Measurements from ENCODE around the gene TSPEAR. TPM values are rescaled to one million over a fixed set of nuclear protein-coding genes. Genes with fewer than 3 reads are reported as not detected.
"Not testable (repeated sequence)": the region's sequence is repeated elsewhere in the genome, so short reads cannot be mapped to it uniquely, and the experiment has no call there.

TSPEAR gene
- total RNA-seq, 1 experiment from 2014 or later: 2.1 TPM

DNA sequence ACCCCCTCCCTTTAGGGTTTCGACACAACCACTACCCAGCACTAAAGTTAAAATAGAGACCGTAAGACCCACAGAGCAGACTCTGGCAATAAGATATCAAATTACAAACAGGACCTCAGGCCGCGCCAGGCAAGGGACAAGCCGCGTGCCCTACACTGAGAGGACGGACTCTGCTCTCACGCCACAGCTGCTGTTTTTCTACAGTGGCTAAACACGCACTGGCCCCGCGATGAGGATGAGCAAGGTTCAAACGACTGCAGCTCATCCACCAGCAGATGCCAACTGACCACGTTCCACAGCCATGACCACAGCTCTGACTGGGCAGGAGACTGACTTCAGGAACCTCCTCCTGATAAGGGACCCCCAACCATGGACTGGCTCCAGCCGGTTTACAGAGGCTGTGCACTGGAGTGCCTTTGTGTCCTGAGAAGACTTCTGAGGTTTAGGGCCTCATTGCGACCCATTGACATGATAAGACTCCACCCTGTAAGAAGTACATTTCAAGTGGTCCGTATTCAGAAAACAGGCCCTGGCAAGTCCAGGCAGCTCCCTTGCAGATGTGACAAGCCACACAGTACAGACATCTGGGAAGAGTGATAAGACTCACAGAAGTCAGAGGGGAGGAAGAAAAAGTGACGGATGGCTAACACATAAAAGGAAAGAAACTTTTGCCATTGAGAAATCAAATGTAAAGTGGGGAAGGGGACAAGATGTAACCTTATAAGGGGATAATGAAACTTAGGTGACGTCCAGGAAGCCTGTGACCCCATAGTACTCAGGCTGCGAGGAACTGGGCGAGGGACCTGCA, 117.6 kb downstream of the TSPEAR start:
- ATAC-seq: peak; percentile 31
- peak overlapping the region; percentile 6 for H3K27ac Mint-ChIP-seq
- TF ChIP-seq NFATC4 (CRISPR knock-in tag; IDR thresholded peaks at IDR 0.05) (no peak), TCF7 (CRISPR knock-in tag; IDR thresholded peaks at IDR 0.05; ENCODE audit: low read depth) (no peak), IRF2 (CRISPR knock-in tag; IDR thresholded peaks at IDR 0.05; ENCODE audit: borderline replicate concordance, low read depth) (no peak), KAT7 (CRISPR knock-in tag; IDR thresholded peaks at IDR 0.05; ENCODE audit: borderline replicate concordance) (no peak), CREB1 (CRISPR knock-in tag; IDR thresholded peaks at IDR 0.05) (no peak), SMAD4 (CRISPR knock-in tag; IDR thresholded peaks at IDR 0.05) (no peak), ZNF416 (CRISPR knock-in tag; IDR thresholded peaks at IDR 0.05) (no peak), CREM (CRISPR knock-in tag; IDR thresholded peaks at IDR 0.05) (no peak), TEAD1 (CRISPR knock-in tag; IDR thresholded peaks at IDR 0.05) (no peak), NFYB (CRISPR knock-in tag; conservative IDR thresholded peaks at IDR 0.05; ENCODE audit: low read depth) (no peak), MLX (CRISPR knock-in tag; IDR thresholded peaks at IDR 0.05) (no peak), ZNF396 (CRISPR knock-in tag; IDR thresholded peaks at IDR 0.05; ENCODE audit: borderline replicate concordance) (no peak), MYBL2 (CRISPR knock-in tag; IDR thresholded peaks at IDR 0.05) (no peak)
- TF ChIP-seq, protein P1, sequence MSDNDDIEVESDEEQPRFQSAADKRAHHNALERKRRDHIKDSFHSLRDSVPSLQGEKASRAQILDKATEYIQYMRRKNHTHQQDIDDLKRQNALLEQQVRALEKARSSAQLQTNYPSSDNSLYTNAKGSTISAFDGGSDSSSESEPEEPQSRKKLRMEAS (CRISPR knock-in tag; IDR thresholded peaks at IDR 0.05): no peak
- TF ChIP-seq, protein P2, sequence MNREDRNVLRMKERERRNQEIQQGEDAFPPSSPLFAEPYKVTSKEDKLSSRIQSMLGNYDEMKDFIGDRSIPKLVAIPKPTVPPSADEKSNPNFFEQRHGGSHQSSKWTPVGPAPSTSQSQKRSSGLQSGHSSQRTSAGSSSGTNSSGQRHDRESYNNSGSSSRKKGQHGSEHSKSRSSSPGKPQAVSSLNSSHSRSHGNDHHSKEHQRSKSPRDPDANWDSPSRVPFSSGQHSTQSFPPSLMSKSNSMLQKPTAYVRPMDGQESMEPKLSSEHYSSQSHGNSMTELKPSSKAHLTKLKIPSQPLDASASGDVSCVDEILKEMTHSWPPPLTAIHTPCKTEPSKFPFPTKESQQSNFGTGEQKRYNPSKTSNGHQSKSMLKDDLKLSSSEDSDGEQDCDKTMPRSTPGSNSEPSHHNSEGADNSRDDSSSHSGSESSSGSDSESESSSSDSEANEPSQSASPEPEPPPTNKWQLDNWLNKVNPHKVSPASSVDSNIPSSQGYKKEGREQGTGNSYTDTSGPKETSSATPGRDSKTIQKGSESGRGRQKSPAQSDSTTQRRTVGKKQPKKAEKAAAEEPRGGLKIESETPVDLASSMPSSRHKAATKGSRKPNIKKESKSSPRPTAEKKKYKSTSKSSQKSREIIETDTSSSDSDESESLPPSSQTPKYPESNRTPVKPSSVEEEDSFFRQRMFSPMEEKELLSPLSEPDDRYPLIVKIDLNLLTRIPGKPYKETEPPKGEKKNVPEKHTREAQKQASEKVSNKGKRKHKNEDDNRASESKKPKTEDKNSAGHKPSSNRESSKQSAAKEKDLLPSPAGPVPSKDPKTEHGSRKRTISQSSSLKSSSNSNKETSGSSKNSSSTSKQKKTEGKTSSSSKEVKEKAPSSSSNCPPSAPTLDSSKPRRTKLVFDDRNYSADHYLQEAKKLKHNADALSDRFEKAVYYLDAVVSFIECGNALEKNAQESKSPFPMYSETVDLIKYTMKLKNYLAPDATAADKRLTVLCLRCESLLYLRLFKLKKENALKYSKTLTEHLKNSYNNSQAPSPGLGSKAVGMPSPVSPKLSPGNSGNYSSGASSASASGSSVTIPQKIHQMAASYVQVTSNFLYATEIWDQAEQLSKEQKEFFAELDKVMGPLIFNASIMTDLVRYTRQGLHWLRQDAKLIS (CRISPR knock-in tag; IDR thresholded peaks at IDR 0.05; ENCODE audit: borderline replicate concordance): no peak
- H3K36me3 Mint-ChIP-seq: no peaks in the 10 kb centered on the region
- CTCF ChIA-PET: no interaction called here
- 0 out of 2 replicates have a peak, but pooled peaks cover 3% of the 10 kb centered on the region for H3K9me3 Mint-ChIP-seq
- POLR2A ChIA-PET: interaction anchor here (0.8 kb wide), 1 partner anchor 41 kb away, joined by 4 read pairs; no protein-coding TSS in a partner anchor
- DNase-seq (ENCODE audit: low spot score): no peak
- no peaks in the 10 kb centered on the region; the same call in 1 of the 2 replicates for H3K27me3 Mint-ChIP-seq (ENCODE audit: low read depth)
- H3K4me3 Mint-ChIP-seq: no peak overlapping the region
- peaks cover 41% of the 10 kb centered on the region for H3K4me1 Mint-ChIP-seq

DNA sequence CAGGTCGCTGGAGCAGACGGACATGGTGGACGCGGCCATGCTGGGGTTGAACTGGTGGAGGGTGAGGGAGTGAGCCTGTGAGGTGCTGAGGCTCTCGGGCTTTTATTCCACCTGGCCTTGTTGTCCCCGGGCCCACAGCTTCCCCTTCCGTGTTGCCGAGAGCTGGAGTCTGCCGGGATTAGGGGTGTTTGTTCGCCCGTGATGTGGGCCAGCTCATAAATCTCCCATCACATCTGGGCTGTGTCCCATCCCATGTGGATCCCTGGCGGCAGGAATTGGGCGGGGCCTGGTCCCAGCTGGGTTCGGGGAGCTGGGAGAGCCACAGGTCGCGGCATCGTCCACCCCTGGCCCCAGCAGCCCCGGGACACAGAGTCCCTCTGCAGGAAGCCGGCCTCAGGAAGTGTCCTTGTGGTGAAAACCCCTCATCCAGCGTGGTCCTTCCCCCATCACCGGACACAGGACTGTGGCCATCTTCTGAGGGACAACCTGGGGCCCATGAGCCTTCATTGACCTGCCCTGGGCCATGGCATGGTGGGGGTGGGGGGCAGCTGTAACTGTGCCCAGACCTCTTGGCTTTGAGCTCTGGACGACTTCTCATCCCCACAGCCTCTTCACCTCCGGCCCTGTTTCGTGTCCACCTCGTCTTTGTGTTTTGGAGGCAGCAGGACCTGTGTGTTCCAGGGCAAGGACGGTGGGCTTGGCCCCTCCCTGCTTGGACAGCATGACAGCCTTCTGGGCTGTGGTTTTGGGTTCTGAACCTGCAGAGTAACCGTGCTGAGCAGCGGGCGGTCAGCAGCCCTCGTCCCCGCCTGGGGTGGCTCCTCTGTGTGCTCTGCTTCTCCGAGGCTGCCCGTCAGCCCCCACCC, 118.7 kb downstream of the TSPEAR start, which contains the start of gene KRTAP10-6:
TSS of gene KRTAP10-6 (minus strand) at position 60 of the 866 bp plus-strand sequence. CDS start at position 39, 21 bp downstream.
- CTCF ChIA-PET: interaction anchor here (0.6 to 1.4 kb wide), 5 partner anchors 13 to 108 kb away, joined by 3 to 6 read pairs (median 3); no protein-coding TSS in a partner anchor
- Mint-ChIP-seq H3K27me3 (ENCODE audit: low read depth) (no peaks in the 10 kb centered on the region; the same call in 1 of the 2 replicates), H3K27ac (peak within 1 kb of the TSS; percentile 6; the same call in 1 of the 2 replicates), H3K9me3 (peaks cover 9% of the 10 kb centered on the region; the same call in 1 of the 2 replicates), H3K4me1 (peaks cover 30% of the 10 kb centered on the region), H3K36me3 (no peaks in the 10 kb centered on the region), H3K4me3 (no peak within 1 kb of the TSS)
- 0 out of 2 replicates have a peak, but pooled peaks have one; percentile 29 for TF ChIP-seq ZNF219 (CRISPR knock-in tag; IDR thresholded peaks at IDR 0.05; ENCODE audit: borderline replicate concordance)
- TF ChIP-seq, protein P1 (CRISPR knock-in tag; IDR thresholded peaks at IDR 0.05): 0 out of 2 replicates have a peak, but pooled peaks have one; percentile 24
- no peak for TF ChIP-seq STAT6 (CRISPR knock-in tag; conservative IDR thresholded peaks at IDR 0.05; ENCODE audit: low read depth)
- DNase-seq (ENCODE audit: low spot score): no peak
- POLR2A ChIA-PET: no interaction called here
- ATAC-seq: no peak

- ATAC-seq; DNase-seq (ENCODE audit: low spot score); H3K27me3 Mint-ChIP-seq (ENCODE audit: low read depth); POLR2A ChIA-PET; H3K4me3 Mint-ChIP-seq; H3K36me3 Mint-ChIP-seq; H3K27ac Mint-ChIP-seq: not testable (repeated sequence)
- CTCF ChIA-PET: interaction anchor here (0.6 to 1.4 kb wide), 4 partner anchors 14 to 81 kb away, joined by 3 to 6 read pairs (median 3); no protein-coding TSS in a partner anchor
- H3K9me3 Mint-ChIP-seq: peaks cover 14% of the 10 kb centered on the region
- H3K4me1 Mint-ChIP-seq: peaks cover 24% of the 10 kb centered on the region
Observed at GRCh38 chr21:44591801-44592130, 119.6 kb downstream of the TSPEAR start.
